ENCODE data around the gene ADI1. TPM values are rescaled to one million over a fixed set of nuclear protein-coding genes. Genes with fewer than 3 reads are reported as not detected.
A peak's percentile ranks its signal among the peaks of the same experiment; 100 is the strongest.

The ADI1 gene
- total RNA-seq, 1 donor from 2014 or later = 195 TPM

DNA sequence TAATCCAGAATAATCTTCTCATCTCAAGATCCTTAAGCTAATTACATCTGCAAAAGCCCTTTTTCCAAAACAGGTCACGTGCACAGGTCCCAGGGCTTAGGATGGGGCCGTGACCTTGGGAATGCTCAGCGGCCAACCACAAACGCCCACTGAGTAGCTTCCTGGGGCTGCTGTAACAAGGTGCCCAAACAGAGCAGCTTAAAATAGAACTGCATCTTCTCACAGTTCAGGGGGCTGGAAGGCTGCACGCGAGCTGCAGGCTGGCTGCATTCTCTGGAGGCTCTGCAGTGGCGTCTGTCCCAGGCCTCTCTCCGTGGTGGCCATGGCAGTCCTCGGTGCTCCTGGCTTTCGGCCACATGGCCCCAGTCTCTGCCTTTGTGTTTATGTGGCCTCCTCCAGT is 31.9 kb downstream of the ADI1 start:
- no peaks in the 10 kb centered on the region for H3K27me3 ChIP-seq (ENCODE audit: low read depth)
- H3K27ac ChIP-seq (replicated peaks) = peak overlapping the region; percentile 46
- no peaks in the 10 kb centered on the region for H3K36me3 ChIP-seq
- DNase-seq = no peak
- no peak overlapping the region for H3K4me3 ChIP-seq
- TF ChIP-seq, protein P1, sequence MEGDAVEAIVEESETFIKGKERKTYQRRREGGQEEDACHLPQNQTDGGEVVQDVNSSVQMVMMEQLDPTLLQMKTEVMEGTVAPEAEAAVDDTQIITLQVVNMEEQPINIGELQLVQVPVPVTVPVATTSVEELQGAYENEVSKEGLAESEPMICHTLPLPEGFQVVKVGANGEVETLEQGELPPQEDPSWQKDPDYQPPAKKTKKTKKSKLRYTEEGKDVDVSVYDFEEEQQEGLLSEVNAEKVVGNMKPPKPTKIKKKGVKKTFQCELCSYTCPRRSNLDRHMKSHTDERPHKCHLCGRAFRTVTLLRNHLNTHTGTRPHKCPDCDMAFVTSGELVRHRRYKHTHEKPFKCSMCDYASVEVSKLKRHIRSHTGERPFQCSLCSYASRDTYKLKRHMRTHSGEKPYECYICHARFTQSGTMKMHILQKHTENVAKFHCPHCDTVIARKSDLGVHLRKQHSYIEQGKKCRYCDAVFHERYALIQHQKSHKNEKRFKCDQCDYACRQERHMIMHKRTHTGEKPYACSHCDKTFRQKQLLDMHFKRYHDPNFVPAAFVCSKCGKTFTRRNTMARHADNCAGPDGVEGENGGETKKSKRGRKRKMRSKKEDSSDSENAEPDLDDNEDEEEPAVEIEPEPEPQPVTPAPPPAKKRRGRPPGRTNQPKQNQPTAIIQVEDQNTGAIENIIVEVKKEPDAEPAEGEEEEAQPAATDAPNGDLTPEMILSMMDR (IDR thresholded peaks at IDR 0.05; ENCODE audit: borderline replicate concordance) = no peak
- intact Hi-C loops (cut with micrococcal nuclease) = no loop called here
- peaks cover 11% of the 10 kb centered on the region for H3K4me1 ChIP-seq
- H3K9me3 ChIP-seq (replicated peaks) = peaks cover 6% of the 10 kb centered on the region

- Histone ChIP-seq H3K36me3 (no peaks in the 10 kb centered on the region), H3K9me3 (replicated peaks) (peaks cover 6% of the 10 kb centered on the region), H3K4me3 (no peak overlapping the region), H3K27ac (replicated peaks) (peak overlapping the region; percentile 46), H3K4me1 (peaks cover 11% of the 10 kb centered on the region), H3K27me3 (ENCODE audit: low read depth) (no peaks in the 10 kb centered on the region)
- TF ChIP-seq, protein P1 (IDR thresholded peaks at IDR 0.05; ENCODE audit: borderline replicate concordance) = no peak
- no peak for DNase-seq
- intact Hi-C loops (cut with micrococcal nuclease) = no loop called here
These were observed 32.3 kb downstream of the ADI1 start for GRCh38 chr2:3487028-3487425.

GRCh38 chr2:3486047-3487027 is 33.0 kb downstream of the ADI1 start:
- TF ChIP-seq, protein P1 (IDR thresholded peaks at IDR 0.05; ENCODE audit: borderline replicate concordance) = no peak
- H3K27me3 ChIP-seq (ENCODE audit: low read depth) = no peaks in the 10 kb centered on the region
- peaks cover 11% of the 10 kb centered on the region for H3K4me1 ChIP-seq
- no peak for DNase-seq
- intact Hi-C loops (cut with micrococcal nuclease) = no loop called here
- H3K4me3 ChIP-seq = no peak overlapping the region
- H3K9me3 ChIP-seq (replicated peaks) = peaks cover 6% of the 10 kb centered on the region
- no peak overlapping the region for H3K27ac ChIP-seq (replicated peaks)
- no peaks in the 10 kb centered on the region for H3K36me3 ChIP-seq

DNA sequence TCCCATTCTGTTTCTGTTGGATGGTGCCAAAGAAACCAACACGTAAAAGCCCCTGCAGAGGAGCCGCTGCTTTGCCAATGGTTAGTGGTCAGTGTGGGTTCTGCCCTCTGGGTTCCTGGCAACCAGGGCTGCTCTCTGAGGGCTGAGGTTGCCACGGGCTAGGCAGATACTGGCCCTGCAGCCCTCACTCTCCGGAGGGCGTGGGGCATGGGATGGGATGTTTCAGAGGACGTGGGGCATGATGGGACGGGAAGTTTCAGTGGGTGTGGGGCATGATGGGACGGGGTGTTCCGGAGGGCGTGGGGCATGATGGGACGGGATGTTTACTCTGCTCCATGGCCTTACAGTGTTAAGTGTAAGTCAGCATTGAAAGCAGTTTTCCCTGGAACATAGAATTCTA is 34.2 kb downstream of the ADI1 start:
- TF ChIP-seq, protein P1 (IDR thresholded peaks at IDR 0.05; ENCODE audit: borderline replicate concordance) = no peak
- Histone ChIP-seq H3K4me3 (no peak overlapping the region), H3K36me3 (peaks cover 4% of the 10 kb centered on the region), H3K9me3 (replicated peaks) (peaks cover 6% of the 10 kb centered on the region), H3K27me3 (ENCODE audit: low read depth) (no peaks in the 10 kb centered on the region), H3K4me1 (peaks cover 11% of the 10 kb centered on the region), H3K27ac (replicated peaks) (no peak overlapping the region)
- intact Hi-C loops (cut with micrococcal nuclease) = no loop called here
- DNase-seq = no peak

DNA sequence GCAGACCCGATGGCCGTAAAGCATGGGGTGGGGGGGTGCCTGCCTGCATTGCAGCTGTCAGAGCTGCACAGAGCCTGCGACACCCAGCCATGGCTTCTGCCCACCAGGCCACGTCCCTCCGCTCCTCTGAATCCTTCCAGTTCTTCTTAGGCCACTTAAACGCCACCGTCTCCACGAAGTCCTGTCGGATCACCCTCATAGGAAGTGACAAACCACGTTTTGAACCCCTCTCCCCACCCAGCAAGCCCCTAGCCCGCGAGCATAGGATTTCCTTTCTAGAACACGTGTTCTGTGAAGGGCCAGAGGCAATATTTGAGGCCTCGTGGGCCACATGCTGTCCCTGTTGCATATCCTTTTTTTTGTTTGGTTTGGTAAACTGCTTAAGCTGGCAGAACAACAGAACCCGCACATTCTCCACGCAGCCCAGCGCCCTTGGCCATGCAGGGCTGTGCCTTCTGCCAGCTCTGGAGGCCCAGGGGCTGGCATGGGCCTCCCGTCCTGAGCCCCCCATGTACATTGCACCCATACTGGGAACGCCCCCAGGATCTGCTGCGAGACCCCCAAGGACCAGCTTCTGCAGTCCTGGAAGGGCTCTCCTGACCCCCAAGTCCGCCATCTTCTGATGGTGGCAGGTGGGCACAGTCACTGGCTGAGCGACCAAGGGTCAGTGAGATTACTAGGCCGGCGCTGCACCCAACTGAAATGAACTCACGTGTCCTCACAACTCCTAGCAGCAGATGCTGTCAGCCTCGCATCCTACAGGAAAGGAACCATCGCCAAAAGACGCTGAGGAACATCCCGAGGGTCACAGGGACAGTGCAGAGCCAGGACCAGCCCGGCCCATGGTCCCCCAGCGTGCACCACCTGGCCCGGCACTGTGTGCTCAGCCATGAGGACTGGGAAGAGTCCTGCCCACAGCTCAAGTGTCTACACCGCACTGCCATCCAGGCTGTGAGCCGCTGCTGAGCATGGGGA is 35.1 kb downstream of the ADI1 start:
- Histone ChIP-seq H3K27me3 (ENCODE audit: low read depth) (no peaks in the 10 kb centered on the region), H3K27ac (replicated peaks) (no peak overlapping the region), H3K9me3 (replicated peaks) (peaks cover 6% of the 10 kb centered on the region), H3K4me1 (peaks cover 11% of the 10 kb centered on the region), H3K36me3 (peaks cover 13% of the 10 kb centered on the region), H3K4me3 (no peak overlapping the region)
- DNase-seq = no peak
- intact Hi-C loops (cut with micrococcal nuclease) = no loop called here
- TF ChIP-seq, protein P1 (IDR thresholded peaks at IDR 0.05; ENCODE audit: borderline replicate concordance) = no peak

All from left ventricle myocardium inferior (tissue), 1 donor.